GM21528 (cell line): ENCODE data around the gene JUP.
"Not testable (repeated sequence)": the region's sequence is repeated elsewhere in the genome, so short reads cannot be mapped to it uniquely, and the experiment has no call there.

Experiments
- ATAC-seq: cut with Tn5 transposase; IDR thresholded peaks from one replicate; pipeline ENCODE4 v1.9.1; 2021; ENCODE audit warnings: mild to moderate bottlenecking, moderate library complexity; ENCODE audit not compliant: unreplicated experiment, low FRiP score

Gene JUP

DNA sequence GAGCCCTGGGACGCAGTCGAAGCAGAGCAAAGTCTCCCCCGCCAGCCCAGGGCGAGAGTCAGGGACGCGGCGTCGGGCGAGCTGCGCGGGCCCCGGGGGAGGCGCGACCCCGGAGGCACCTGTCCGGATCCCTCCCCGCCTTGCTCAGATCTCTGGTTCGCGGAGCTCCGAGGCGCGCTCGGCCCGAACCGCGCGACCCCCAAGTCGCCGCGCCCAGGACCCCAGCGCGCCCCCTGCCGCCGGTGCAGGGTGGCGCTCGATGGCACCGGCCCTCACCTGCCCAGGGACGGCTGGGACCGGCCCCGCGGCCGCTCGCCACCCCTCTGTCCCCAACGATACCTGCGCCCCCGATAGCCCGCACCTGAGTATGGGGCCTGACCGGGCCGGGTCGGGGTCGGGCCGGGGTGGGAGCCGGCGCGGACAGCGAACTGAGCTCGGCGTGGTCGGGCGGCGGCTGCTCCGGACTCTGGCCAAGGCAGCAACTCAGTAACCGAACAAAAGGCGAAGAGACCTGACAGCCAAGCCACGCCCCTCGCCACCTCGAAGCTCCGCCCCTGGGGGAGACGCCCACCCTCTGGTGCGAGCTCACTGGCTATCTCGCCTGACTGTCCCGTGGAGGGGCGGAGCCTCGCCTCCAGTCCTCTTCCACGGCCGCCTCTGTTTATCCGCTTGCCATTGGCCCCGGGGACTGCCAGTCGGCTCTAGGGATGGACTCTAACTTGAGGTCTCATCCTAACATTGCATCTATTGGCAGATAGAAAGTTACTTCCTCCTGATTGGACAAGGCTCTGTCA, at the start of gene JUP:
TSS of gene JUP (minus strand) at position 485 of the 794 bp plus-strand sequence. CDS start 14,857 bp downstream, outside the sequence.
- peak; percentile 65 for ATAC-seq

DNA sequence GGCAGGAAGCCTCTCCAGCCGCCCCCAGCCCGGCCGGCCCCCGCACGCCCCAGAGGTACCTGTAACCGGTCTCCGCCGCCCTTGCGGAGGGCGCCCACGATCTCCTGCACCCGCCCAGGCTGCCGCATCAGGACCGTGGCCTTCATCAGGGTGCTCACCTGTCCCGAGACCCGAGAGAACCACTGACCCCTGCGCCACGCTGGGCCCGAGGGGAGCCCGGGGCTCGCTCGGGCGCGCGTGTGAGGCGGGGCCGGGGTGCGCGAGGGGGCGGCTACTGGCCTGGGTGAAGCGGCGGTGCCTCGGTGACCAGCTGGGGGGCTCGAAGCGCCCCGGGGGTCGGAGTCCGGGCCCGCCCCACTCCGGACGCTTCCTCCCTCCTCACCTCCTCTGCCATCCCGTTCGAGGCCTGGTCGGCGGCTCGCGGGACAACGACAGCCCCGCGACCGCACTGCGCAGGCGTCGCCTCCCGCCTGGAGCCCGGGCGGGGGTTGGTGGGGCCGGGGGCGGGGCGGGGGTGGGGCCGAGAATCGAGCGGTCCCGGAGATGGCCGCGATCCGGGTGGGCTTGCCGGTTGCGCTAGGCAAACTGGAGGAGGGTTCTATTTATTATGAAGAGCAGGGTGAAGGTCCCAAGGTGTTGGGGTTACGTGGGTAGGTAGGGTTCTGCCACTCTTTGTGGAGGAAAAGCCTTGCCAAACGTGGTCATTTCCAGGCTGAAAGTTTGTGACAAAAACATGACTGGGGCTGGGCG, 49.5 kb upstream of the JUP start, which contains the start of gene NT5C3B:
TSS of gene NT5C3B (minus strand) at position 433 of the 750 bp plus-strand sequence. CDS start at position 394, 39 bp downstream.
- peak; percentile 61 for ATAC-seq

DNA sequence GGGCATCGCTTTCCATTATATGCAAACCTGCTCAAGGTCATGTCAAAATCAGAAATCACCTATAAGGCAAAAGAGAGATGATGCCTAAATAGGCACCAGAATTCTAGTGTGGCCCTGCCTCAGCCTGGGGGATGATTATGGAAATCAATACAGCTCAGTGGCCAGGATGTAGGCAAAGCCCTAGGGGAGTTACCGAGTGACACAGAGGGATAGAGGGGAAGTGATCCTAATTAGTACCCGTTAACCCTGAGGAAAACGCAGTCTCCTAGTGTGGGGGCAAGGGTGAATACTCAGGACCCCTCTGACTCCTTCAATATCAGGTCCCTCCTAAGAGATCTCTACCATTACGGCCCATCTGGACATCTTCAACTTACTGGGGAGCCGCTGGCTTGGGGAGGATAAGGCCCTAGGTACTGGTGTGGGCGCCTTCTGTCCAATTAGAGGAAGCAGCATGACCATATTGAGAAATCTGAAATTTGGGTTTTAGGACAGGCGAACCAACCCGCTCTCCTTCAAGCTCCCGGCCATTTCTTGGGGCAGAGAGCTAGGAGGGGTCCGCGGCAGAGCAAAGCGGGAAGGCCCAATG, 48.8 kb upstream of the JUP start:
- peak; percentile 30 for ATAC-seq

DNA sequence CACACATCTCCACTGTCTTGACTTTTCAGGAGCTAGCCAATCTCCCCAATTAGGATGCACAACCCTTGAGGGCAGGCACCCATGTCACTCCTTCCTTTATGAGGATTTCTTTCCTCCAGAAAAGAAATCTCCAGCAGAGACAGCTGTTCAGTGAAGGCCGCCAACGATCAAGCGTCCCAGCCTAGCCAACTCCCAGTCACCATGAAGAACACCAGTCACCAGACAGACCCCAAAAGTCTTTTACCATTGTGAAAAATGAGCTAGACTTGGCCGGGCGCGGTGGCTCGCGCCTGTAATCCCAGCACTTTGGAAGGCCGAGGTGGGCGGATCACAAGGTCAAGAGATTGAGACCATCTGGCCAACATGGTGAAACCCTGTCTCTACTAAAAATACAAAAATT, 43.5 kb upstream of the JUP start:
- not testable (repeated sequence) for ATAC-seq

DNA sequence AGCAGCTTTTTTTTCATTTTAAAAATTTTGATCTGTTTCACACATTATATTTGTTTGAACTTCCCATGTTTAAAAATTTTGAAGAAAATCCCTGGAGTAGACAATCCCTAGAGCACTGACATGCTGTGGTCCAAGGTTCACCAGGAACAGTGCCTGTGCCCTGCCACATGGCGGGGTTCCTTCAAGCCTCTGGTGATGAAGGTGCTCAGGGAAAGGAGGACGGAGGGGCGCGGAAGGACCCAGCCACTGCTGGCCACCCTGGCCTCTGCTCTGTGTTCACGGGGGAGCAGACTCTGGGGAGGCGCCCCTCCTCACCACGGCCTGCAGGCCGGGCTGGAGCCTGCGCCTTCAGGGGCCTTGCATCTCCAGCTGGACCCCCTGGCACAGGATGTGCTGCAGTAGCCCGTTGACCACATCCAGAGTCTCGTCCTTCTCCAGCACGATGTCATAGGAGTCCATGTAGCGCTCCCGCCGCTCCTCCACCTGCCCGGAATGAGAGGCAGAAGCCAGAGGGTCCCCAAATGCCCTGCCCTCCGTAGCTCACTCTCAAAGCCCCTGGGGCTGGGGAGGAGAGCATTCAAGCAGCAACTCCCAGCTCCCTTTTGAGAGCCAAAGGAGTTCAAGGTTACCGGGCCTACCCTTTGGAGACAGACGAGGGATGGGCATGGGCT, 38.8 kb upstream of the JUP start:
- ATAC-seq: no peak

DNA sequence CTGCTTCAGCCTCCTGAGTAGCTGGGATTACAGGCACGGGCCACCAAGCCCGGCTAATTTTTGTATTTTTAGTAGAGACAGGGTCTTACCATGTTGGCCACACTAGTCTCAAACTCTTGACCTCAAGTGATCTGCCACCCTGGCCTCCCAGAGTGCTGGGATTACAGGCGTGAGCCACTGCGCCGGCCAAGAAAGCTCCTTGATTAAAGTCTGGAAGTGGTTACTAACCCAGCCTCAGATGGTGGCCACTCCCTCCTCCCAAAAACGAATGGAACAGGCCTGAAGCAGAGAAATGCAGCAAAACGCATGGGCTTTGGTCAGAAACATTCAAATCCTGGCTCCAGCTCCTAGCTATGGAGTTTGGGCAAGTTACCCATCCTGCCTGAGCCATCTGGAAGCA, 37.6 kb upstream of the JUP start:
- ATAC-seq: no peak

DNA sequence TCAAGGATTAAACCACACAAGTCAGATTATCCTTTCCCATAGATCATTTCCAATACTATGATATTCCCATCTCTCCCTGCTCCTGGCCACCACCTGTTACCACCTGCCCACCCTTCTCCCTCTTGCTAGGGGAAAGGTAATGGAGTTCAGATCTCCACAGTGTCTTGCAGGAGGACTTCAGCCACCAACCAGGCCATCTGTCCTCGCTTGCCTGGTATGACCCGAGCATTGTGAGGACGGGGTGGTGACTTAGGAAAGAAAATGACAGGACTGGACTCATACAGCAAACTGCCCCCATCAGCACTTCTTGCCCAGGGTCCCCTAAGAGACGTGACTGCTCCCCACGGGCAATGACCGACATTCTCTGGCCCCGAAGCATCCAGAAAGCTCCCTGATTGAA, 37.1 kb upstream of the JUP start:
- no peak for ATAC-seq

DNA sequence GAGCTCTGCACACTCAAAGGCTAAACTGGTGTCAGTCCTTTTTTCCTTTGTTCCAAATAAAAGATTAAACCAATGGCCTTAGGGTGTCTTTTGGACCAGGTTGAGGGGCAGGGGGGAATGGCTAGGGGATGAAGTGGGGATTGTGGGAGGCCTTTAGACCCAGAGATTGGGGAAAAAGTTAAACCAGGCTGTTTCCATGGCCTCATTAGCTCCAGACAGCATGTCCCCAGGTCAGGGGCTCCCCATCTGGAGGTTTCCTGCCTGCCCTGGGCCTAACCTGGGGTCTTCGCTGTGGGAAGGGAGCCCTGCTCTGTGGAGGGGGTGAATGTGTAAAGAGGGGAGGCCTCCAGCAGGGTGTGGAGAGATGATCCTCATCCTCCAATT, 36.6 kb upstream of the JUP start:
- ATAC-seq: no peak

DNA sequence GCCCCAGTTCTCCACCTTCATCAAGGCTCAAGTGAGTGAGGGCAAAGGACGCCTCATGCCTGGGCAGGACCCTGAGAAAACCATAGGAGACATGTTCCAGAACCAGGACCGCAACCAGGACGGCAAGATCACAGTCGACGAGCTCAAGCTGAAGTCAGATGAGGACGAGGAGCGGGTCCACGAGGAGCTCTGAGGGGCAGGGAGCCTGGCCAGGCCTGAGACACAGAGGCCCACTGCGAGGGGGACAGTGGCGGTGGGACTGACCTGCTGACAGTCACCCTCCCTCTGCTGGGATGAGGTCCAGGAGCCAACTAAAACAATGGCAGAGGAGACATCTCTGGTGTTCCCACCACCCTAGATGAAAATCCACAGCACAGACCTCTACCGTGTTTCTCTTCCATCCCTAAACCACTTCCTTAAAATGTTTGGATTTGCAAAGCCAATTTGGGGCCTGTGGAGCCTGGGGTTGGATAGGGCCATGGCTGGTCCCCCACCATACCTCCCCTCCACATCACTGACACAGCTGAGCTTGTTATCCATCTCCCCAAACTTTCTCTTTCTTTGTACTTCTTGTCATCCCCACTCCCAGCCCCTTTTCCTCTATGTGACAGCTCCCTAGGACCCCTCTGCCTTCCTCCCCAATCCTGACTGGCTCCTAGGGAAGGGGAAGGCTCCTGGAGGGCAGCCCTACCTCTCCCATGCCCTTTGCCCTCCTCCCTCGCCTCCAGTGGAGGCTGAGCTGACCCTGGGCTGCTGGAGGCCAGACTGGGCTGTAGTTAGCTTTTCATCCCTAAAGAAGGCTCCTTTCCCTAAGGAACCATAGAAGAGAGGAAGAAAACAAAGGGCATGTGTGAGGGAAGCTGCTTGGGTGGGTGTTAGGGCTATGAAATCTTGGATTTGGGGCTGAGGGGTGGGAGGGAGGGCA, 36.0 kb upstream of the JUP start:
- ATAC-seq: no peak

DNA sequence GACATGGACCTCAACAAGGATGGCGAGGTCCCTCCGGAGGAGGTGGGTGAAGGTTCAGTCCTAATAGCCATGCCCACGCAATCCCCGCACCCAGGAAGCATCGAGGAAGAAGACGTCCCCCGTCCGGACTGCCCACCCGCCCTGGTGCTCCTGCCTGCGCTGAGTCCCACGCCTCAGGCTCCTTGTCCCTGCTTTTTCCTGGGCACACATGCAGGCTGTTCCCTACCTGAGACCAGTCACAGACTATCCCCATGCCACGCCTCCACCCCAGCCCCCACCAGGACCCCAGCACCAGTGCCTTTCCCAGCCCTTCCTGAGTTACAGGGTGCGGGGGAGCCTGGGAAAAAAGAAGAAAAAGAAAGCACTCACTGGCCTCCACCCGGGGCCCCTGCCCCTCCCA, 35.3 kb upstream of the JUP start:
- no peak for ATAC-seq

DNA sequence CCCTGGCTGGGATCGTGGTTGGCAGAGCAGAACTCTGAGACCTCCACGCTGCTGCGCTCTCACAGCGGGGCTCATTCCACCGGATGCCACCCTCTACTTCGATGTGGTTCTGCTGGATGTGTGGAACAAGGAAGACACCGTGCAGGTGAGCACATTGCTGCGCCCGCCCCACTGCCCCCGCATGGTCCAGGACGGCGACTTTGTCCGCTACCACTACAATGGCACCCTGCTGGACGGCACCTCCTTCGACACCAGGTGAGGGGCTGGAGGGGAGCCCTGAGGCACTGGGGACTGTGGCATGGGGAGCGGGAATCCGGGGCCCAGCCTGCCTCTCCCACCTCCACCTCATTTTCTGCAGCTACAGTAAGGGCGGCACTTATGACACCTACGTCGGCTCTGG, 31.5 kb upstream of the JUP start:
- ATAC-seq: no peak

DNA sequence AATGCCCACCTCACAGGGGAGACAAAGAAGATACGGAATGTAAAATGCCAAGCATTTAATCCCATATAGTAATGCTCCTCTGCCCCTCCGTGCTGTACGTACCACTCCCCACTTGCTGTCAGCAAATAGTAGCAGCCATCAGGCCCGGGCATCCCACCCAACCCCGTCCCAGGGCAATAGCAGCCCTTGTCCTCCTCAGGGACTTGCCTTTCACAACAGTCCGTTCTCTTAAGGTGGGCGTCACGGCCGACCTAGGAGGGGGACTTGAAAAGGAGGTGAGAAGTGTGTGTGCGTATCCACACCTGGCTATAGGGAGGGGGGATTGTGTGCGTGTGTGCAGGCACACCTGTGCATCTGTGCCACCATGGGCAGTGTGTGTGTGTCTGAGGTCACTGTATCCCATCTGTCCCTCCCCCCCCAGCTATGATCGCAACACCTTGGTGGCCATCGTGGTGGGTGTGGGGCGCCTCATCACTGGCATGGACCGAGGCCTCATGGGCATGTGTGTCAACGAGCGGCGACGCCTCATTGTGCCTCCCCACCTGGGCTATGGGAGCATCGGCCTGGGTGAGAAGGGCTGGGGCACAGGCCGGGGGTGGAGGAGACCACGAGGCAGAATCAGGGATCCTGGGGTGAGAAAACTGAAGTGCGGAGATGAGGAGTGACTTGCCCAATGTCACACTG, 30.3 kb upstream of the JUP start:
- ATAC-seq: no peak

DNA sequence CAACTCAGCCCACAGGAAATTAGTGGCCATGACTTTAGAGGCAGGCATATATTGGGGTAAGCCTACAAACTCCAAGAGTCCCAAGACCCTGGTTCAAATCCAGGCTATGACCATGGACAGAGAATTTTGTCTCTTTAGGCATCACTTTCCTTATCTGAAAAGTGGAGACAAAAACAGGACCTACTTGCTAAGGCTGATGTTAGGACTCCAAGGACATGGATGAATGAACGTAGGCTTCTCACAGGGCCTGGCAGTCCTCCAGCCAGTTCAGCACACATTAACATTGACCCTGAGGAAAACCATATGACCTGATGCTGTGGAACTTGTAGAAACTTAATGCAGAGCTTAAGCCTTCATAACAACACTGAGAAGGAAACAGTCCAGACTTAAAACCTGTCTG, 27.7 kb upstream of the JUP start:
- ATAC-seq: no peak

DNA sequence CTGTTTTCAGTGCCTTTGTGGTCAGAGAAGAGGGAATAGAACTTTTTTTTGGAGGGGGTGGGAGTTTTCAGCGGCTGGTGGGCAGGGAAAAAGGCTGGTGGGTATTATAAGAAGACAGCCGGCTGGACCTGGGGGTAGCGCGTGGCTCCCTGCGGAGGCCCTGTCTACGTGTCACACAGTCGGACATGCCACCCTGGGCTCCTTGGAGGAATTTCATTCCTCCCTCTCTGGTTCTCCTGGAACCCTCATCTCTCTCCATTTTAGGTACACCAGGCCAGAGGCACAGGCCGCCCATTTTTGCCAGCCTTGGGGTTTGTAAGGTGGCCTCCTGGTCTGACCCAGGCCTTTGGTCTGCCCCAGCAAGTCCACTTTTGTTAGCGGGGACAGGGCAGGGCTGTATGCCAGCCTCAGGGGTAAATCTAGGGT, 27.2 kb upstream of the JUP start:
- ATAC-seq: no peak

DNA sequence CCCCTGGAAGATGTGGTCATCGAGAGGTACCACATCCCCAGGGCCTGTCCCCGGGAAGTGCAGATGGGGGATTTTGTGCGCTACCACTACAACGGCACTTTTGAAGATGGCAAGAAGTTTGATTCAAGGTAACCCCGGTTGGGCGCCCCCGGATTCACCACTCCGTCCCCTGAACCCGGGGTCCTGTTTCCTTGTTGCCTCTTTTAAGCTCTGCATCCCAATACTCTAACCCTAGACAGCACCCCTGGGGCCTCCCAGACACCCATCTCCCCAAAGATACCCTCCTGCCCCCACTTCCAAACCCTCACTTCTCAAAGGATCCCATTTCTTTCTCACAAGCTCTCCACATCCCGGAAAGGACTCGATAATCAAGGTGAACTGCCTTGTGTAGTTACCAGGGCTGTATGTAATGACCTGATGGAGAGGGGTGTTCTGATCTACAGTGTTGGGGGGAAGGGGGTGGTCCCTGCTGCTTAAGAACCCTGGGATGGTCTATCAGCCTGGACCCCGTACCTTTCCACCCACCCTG, 26.7 kb upstream of the JUP start:
- ATAC-seq: no peak

DNA sequence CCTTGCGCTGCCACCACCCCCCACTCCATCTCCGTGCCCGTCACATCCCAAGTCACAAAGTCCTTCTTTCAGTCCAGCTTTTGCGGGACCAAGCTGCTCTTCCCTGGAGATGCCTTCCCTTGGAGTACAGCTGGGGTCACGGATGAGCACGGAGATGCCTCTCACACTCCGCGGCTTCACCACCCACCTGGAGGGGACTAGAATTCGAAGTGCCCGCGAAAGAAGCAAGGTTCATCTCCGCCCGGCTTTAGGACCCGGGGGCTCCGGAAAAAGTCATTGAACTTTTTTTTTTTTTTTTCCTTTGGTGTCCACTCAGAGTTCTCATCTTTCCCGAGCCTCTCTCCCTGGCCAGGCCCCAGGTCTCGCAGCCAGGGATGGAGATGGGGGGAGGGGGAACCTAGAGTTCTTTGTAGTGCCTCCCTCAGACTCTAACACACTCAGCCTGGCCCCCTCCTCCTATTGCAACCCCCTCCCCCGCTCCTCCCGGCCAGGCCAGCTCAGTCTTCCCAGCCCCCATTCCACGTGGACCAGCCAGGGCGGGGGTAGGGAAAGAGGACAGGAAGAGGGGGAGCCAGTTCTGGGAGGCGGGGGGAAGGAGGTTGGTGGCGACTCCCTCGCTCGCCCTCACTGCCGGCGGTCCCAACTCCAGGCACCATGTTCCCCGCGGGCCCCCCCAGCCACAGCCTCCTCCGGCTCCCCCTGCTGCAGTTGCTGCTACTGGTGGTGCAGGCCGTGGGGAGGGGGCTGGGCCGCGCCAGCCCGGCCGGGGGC, 26.1 kb upstream of the JUP start, which contains the start of gene FKBP10:
TSS of gene FKBP10 (plus strand) at position 624 of the 771 bp plus-strand sequence. CDS start at position 655, 31 bp downstream.
- no peak for ATAC-seq

DNA sequence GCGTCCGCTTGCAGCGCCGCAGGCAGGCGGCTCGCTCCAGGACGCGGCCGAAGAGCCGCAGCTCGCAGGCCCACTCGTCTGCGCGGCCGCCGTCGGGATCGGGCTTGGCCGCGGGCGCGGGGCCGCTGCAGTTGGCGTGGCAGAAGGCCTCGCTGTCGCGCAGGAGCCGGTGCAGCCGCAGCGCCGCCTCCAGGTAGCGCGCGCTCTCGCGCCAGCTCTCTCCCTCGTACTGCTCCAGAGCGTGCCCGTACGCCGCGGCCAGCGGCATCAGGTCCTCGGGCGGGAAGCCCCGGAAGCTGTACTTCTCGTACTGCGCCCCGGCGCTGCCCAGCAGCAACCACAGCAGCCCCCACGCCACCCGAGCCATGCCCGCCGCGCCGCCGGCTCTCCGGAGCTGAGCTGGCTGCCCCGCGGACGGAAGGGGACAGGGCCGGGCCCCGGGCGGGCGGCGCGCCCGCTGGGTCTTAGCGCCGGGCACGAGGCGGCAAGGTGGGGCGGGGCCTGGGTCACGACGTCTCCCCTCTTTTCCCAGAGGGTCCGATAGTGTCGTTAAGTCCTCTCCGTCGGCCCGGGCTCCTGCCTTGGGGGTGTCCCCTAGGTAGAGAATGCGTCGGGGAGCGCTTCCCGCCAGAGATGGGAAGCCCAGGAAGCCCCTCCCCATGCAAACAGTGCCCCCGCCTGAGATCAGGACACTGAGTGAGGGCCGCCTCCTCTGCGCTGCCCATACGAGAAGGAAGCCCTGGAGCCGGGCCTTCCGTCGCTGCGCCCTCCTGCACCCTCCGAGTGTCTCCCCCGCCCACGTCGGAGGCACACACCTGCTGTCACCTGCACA, 25.3 kb upstream of the JUP start, which contains the start of gene P3H4:
TSS of gene P3H4 (minus strand) at position 401 of the 832 bp plus-strand sequence. CDS start at position 367, 34 bp downstream.
- ATAC-seq: no peak
